Activated naive CD8-positive, alpha-beta T cell treated with anti-CD3 and anti-CD28 coated beads for 36 hours (primary cell): ENCODE results near the gene SH3BP2. TPM values are rescaled to one million over a fixed set of nuclear protein-coding genes. Genes with fewer than 3 reads are reported as not detected.
A peak's percentile ranks its signal among the peaks of the same experiment; 100 is the strongest.

ENCODE experiments used
- DNase-seq: peaks from one replicate; pipeline ENCODE4 v3.0.0; 2021
- H3K27ac Mint-ChIP-seq: one replicate; pipeline ENCODE4 v1.8.0; 2022; ENCODE audit warnings: mild to moderate bottlenecking, moderate library complexity, mixed read lengths
- H3K27me3 Mint-ChIP-seq: one replicate; pipeline ENCODE4 v1.8.0; 2022; ENCODE audit warnings: mild to moderate bottlenecking, mixed read lengths
- H3K36me3 Mint-ChIP-seq: one replicate; pipeline ENCODE4 v1.8.0; 2021; ENCODE audit warnings: mild to moderate bottlenecking, mixed read lengths
- H3K4me1 Mint-ChIP-seq: one replicate; pipeline ENCODE4 v1.8.0; 2021; ENCODE audit warnings: mixed read lengths
- H3K4me3 Mint-ChIP-seq: one replicate; pipeline ENCODE4 v1.8.0; 2022; ENCODE audit warnings: mild to moderate bottlenecking, moderate library complexity, mixed read lengths
- H3K9me3 Mint-ChIP-seq: one replicate; pipeline ENCODE4 v1.8.0; 2022; ENCODE audit warnings: mixed read lengths
- total RNA-seq, 2 experiments: library from RNA; stranded (reverse); gene quantifications; one replicate each; pipeline ENCODE4 v1.2.3, GENCODE V29; 2021

Gene SH3BP2
- total RNA-seq, 2 experiments from 2014 or later = 72.2 to 74.1 TPM

DNA sequence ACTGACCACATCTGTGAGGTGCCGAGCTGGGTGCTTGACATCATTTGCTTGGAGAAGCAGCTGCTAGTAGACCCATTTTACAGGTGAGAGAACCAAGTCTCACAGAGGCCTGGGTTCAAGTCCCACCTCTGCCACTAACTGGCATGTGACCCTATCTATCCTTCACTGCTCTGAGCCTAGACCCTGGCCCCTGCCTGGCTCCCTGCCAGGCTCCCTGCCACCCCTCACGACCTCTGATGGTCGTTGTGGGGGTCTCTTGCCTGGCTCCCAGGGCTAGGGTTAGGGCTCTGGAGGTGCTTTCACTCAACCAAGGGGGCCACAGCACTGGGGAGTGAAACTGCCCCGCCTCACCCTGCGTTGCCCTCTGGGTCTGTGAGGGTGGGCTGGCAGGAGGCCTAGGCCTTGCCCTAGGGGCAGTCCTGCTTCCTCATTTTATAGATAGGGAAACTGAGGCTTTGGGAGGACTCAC lies 43.5 kb downstream of the SH3BP2 start:
- no peak for DNase-seq
- H3K4me1 Mint-ChIP-seq = peaks cover 47% of the 10 kb centered on the region
- H3K27ac Mint-ChIP-seq = peak overlapping the region; percentile 89
- H3K27me3 Mint-ChIP-seq = no peaks in the 10 kb centered on the region
- H3K36me3 Mint-ChIP-seq = peaks cover 19% of the 10 kb centered on the region
- peaks cover 6% of the 10 kb centered on the region for H3K9me3 Mint-ChIP-seq
- no peak overlapping the region for H3K4me3 Mint-ChIP-seq

DNA sequence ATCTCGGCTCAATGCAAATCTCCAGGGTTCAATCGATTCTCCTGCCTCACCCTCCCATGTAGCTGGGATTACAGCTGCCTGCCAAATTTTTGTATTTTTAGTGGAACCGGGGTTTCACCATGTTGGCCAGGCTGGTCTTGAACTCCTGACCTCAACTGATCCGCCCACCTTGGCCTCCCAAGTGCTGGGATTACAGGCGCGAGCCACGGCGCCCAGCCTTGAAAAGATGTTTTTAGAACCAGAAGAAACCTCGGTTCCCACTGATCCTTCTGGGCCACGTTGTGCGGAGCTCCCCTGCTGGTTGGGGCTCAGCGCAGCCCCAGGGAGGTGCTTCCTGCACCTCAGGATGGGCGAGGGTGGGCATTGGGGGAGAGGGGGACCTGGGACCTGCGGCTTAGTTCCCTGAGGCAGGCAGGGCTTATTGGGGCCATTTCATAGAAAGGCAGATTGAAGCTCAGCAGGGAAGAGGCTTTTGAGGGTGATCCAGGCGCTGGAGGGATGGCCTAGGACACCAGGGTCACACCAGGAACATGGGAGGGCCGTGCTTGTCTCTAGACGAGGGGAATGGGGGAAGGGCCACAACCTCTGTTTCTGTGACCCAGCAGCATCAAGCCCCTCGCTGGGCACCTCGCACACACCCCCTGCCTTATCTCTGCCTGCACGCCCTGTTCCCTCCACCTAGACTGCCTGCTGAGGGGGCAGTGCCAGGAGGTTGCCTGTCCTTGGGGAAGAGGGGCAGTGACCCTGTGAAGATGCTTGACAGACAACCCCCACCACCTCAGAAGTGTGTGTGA lies 44.4 kb downstream of the SH3BP2 start:
- Mint-ChIP-seq H3K4me1 (peaks cover 47% of the 10 kb centered on the region), H3K27ac (peak overlapping the region; percentile 89), H3K4me3 (peak overlapping the region; percentile 82), H3K27me3 (no peaks in the 10 kb centered on the region), H3K9me3 (peaks cover 6% of the 10 kb centered on the region), H3K36me3 (peaks cover 20% of the 10 kb centered on the region)
- DNase-seq = no peak

DNA sequence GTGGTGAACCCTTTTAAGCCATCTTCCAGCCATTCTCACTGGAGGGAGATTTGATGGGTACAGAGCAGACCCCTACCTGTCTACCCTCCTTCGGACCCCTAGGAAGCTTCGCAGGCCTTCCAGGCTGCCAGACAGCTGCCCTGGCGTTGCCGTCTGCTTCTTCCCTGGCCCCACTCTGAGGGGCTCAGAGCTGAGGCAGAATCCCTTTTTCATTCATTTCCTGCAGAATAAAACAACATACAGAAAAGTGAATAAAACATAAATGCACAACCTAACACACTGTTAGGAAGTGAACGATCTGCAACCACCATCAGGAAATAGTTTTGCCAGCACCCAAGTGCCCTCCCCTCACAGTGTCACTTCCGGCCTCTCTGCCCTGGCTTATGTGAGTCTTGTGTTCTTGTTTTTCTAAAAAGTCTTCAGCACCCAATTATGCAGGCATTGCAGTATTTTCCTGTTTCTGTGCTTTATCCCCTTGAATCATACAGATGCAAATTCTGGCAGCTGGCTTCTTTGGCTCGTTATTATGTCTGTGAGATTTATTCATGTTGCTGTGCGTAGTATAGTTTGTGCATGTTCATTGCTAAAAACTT lies 45.1 kb downstream of the SH3BP2 start:
- peak; percentile 65 for DNase-seq
- peaks cover 6% of the 10 kb centered on the region for H3K9me3 Mint-ChIP-seq
- peaks cover 53% of the 10 kb centered on the region for H3K4me1 Mint-ChIP-seq
- peak overlapping the region; percentile 89 for H3K27ac Mint-ChIP-seq
- H3K36me3 Mint-ChIP-seq = peaks cover 23% of the 10 kb centered on the region
- H3K4me3 Mint-ChIP-seq = peak overlapping the region; percentile 82
- no peaks in the 10 kb centered on the region for H3K27me3 Mint-ChIP-seq

DNA sequence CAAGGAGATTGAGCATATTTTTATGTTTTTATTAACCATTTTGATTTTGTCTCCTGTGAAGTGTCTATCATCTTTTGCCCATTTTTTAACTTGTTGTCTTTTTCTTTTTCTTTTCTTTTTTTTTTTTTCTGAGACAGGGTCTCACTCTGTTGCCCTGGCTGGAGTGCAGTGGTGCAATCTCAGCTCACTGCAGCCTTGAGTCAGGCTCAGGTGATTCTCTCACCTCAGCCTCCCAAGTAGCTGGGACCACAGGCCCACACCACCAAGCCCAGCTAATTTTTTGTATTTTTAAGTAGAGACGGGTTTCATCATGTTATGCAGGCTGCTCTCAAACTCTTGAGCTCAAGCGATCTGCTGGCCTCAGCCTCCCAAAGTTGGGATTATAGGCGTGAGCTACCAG lies 46.2 kb downstream of the SH3BP2 start:
- H3K27me3 Mint-ChIP-seq = no peaks in the 10 kb centered on the region
- peaks cover 6% of the 10 kb centered on the region for H3K9me3 Mint-ChIP-seq
- DNase-seq = no peak
- H3K27ac Mint-ChIP-seq = peak overlapping the region; percentile 89
- peaks cover 23% of the 10 kb centered on the region for H3K36me3 Mint-ChIP-seq
- peak overlapping the region; percentile 82 for H3K4me3 Mint-ChIP-seq
- peaks cover 53% of the 10 kb centered on the region for H3K4me1 Mint-ChIP-seq

DNA sequence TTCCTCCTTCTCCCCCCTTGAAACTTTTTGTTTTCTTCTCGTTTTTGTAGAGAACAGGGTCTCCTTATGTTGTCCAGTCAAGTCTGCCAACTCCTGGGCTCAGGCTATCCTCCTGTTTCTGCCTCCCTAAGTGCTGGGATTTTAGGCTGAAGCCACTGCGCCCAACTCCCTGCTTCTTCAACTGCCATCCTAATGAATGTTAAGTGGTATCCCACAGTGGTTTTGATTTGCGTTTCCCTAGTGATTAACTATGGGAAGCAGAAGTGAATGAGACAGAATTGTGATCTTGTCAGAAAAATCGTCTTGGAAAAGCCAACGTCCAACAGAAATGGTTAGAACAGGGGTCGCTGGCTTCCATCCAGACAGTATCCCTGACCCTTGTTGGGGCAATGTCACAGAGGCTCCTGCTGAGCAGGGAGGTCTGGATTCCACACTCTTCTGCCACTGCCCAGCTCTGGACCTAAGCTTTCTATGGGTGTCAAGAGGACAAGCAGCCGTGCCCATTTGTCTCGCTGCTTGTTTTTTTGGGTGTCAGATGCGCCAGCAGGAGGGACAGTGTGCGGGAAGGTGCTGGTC lies 49.9 kb downstream of the SH3BP2 start:
- H3K4me1 Mint-ChIP-seq = peaks cover 51% of the 10 kb centered on the region
- H3K27ac Mint-ChIP-seq = peak overlapping the region; percentile 70

DNA sequence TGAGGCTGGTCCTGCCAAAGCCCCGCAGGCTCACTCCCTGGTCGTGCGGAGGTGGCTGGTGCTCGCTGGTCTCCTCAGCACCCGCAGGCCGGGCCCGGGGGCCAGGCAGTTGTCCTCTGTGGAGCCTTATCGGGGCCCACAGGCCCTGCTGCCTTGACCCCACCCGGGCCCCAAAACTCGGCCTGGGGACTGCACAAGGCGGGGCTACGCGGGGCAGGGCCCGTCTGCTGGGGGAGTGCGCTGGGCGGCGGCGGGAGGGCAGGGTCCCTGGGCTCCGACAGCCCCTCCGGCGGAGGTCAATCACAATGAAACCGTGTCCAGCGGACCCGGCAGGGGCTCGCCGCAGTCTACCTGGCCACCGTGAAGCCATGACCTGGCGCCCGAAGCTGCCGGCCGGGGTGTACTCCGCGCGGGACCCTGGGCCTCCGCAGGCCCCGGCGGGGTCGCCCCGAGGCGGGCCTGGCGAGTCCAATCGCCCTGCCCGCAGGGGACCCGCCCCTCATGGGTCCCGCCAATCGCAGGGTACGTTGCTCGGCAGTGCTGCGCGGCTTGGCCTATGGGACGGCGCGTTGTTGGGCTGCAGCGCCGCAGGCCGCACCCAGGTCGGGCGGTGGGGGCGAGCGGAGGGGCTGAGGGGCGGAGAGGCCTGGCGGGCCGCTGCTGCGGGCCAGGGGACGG lies 50.5 kb downstream of the SH3BP2 start, which contains the start of gene ADD1:
ADD1 (plus strand) TSS at position 582 of the 678 bp plus-strand sequence. CDS start 32,072 bp downstream, outside the sequence.
- peak within 1 kb of the TSS; percentile 81 for H3K27ac Mint-ChIP-seq
- H3K9me3 Mint-ChIP-seq = peaks cover 6% of the 10 kb centered on the region
- DNase-seq = peak; percentile 97
- H3K4me3 Mint-ChIP-seq = peak within 1 kb of the TSS; percentile 90
- peaks cover 28% of the 10 kb centered on the region for H3K36me3 Mint-ChIP-seq
- H3K4me1 Mint-ChIP-seq = peaks cover 49% of the 10 kb centered on the region
- H3K27me3 Mint-ChIP-seq = no peaks in the 10 kb centered on the region

More for the DNA sequence above, 49.9 kb downstream of the SH3BP2 start:
- peak overlapping the region; percentile 85 for H3K4me3 Mint-ChIP-seq
- peaks cover 27% of the 10 kb centered on the region for H3K36me3 Mint-ChIP-seq
- no peak for DNase-seq
- no peaks in the 10 kb centered on the region for H3K27me3 Mint-ChIP-seq
- H3K9me3 Mint-ChIP-seq = peaks cover 6% of the 10 kb centered on the region

DNA sequence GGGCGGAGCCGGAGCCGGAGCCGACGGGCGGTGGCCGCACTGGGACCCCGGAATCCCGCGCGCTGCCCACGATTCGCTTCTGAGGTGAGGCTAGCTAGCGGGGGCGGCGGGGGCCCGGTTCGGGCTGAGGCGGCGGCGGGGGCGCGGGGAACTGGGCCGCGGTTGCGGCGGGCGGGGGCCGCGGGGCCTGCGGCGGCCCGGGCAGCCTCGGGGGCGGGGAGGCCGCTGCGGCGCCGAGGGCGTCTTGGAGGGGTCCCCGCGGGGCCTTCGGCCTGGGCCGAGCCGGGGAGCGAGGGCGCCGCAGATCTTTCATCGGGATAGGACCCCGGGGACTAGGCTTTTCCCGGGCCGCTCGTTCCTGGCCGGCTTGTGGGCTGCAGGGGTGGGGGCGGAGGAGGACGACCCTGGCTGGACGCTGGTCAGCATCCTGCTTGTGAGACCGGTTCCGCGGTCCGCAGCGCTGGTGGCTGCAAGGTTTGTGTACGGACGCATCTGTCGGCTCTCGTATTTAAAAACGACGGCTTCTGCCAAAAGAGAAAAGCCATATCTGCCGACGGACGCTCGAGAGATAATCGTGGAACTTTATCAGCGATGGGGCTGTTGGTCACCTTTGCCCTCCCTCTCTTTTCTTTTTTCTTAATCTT lies 51.2 kb downstream of the SH3BP2 start:
- peaks cover 48% of the 10 kb centered on the region for H3K4me1 Mint-ChIP-seq
- H3K9me3 Mint-ChIP-seq = peaks cover 6% of the 10 kb centered on the region
- H3K27me3 Mint-ChIP-seq = no peaks in the 10 kb centered on the region

DNA sequence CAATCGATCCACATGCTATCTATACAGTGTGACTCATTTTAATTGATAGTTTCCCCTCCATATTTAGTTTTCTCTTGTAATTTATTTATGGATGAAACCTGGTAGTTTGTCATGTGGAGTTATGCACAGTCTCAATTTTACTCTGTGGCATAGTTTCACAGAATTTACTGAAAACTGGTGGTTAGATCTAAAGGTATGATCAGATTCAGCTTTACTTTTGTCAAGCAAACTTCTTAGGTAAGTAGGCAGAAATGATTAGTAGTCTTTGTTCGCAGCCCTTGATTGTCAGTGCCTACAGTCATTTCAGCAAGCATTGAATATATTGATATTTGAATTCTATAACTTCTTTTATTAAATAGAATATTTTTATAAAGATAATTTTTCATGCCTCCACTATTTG lies 53.3 kb downstream of the SH3BP2 start:
- no peaks in the 10 kb centered on the region for H3K9me3 Mint-ChIP-seq
- DNase-seq = no peak
- H3K27me3 Mint-ChIP-seq = no peaks in the 10 kb centered on the region
- H3K4me1 Mint-ChIP-seq = peaks cover 59% of the 10 kb centered on the region
- peak overlapping the region; percentile 70 for H3K27ac Mint-ChIP-seq
- H3K4me3 Mint-ChIP-seq = peak overlapping the region; percentile 90
- peaks cover 17% of the 10 kb centered on the region for H3K36me3 Mint-ChIP-seq

More for the DNA sequence above, 51.2 kb downstream of the SH3BP2 start:
- peak overlapping the region; percentile 81 for H3K27ac Mint-ChIP-seq
- no peak for DNase-seq
- peaks cover 24% of the 10 kb centered on the region for H3K36me3 Mint-ChIP-seq
- H3K4me3 Mint-ChIP-seq = peak overlapping the region; percentile 90

DNA sequence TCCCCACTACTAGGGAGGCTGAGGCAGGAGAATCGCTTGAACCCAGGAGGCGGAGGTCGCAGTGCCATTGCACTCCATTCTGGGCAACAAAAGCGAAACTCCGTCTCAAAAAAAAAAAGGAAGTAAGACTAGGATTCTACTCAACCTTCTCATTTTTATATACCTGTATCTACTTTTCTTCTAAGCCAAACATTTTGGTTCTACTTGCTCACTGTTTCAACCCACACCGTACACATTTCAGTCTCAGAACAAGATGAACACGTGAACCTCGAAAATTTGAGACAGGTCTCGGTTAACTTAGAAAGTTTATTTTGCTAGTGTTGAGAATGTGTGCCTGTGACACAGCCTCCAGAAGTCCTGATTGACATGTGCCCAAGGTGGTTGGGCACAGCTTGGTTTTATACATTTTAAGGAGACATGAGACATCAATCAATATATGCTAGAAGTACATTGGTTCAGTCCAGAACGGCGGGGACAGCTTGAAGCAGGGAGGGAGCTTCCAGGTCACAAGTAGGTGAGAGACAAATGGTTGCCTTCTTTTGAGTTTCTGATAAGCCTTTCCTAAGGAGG lies 54.5 kb downstream of the SH3BP2 start:
- no peaks in the 10 kb centered on the region for H3K9me3 Mint-ChIP-seq
- H3K4me3 Mint-ChIP-seq = no peak overlapping the region
- H3K27me3 Mint-ChIP-seq = no peaks in the 10 kb centered on the region
- peaks cover 15% of the 10 kb centered on the region for H3K36me3 Mint-ChIP-seq
- peak overlapping the region; percentile 38 for H3K27ac Mint-ChIP-seq
- peaks cover 71% of the 10 kb centered on the region for H3K4me1 Mint-ChIP-seq
- DNase-seq = no peak

DNA sequence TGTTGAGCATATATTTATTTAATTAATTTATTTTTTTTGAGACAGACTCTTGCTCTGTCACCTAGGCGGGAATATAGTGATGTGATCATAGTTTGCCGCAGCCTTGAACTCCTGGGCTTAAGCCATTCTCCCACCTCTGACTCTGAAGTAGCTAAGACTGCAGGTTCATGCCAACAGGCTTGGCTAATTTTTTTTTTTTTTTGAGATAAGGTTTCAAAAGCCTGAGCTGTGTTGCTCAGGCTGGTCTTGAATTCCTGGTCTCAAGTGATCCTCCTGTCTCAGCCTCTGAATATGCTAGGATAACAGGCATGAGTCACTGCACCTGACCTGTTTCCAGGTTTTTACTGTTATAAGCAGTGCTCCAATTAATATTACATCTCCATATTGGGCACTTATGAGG lies 55.6 kb downstream of the SH3BP2 start:
- peaks cover 72% of the 10 kb centered on the region for H3K4me1 Mint-ChIP-seq
- no peak for DNase-seq
- peaks cover 13% of the 10 kb centered on the region for H3K36me3 Mint-ChIP-seq
- no peak overlapping the region for H3K4me3 Mint-ChIP-seq
- no peaks in the 10 kb centered on the region for H3K27me3 Mint-ChIP-seq
- peak overlapping the region; percentile 5 for H3K27ac Mint-ChIP-seq
- H3K9me3 Mint-ChIP-seq = no peaks in the 10 kb centered on the region

DNA sequence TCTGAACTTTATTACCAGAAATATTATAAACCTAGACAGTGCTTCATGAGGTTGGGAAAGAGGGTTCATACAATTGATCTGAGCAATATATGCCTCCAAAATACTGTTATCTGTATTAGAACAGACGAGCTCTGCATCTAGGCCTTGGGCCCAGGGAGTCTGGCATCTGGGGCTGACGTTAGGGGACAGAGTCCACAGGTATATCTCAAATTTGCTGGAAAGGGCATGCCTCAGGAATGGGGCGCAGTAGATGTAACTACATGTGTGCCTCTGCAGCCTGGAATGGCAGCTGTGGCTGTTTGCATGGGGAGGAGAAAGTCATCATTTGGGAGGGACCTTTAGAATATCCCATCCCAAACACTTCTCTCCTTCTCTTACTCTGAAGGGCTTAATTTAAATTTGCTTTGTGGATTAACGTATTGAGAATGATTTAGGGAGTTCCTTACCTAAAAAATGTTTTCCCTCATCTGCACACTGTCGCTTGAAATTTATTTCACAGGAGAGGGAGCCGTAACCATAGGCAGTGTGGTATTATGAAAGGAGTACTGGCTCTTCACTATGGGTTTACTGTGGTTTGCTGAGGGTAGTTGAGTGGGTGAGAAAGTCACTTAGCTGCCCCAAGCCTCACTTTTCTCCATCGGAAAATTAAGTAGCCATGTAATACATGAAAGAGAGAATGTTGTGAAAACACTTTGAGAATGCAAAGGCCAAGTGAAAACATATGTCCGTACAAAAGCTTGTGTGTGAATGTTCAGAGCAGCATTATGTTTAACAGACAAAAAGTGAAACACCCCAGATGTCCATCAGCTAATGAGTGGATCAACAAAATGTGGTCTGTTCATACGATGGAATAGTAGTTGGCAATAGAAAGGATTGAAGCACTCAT lies 56.6 kb downstream of the SH3BP2 start:
- peak overlapping the region; percentile 57 for H3K27ac Mint-ChIP-seq
- no peak for DNase-seq
- no peaks in the 10 kb centered on the region for H3K27me3 Mint-ChIP-seq
- H3K9me3 Mint-ChIP-seq = no peaks in the 10 kb centered on the region
- peaks cover 19% of the 10 kb centered on the region for H3K36me3 Mint-ChIP-seq
- H3K4me1 Mint-ChIP-seq = peaks cover 74% of the 10 kb centered on the region
- no peak overlapping the region for H3K4me3 Mint-ChIP-seq

DNA sequence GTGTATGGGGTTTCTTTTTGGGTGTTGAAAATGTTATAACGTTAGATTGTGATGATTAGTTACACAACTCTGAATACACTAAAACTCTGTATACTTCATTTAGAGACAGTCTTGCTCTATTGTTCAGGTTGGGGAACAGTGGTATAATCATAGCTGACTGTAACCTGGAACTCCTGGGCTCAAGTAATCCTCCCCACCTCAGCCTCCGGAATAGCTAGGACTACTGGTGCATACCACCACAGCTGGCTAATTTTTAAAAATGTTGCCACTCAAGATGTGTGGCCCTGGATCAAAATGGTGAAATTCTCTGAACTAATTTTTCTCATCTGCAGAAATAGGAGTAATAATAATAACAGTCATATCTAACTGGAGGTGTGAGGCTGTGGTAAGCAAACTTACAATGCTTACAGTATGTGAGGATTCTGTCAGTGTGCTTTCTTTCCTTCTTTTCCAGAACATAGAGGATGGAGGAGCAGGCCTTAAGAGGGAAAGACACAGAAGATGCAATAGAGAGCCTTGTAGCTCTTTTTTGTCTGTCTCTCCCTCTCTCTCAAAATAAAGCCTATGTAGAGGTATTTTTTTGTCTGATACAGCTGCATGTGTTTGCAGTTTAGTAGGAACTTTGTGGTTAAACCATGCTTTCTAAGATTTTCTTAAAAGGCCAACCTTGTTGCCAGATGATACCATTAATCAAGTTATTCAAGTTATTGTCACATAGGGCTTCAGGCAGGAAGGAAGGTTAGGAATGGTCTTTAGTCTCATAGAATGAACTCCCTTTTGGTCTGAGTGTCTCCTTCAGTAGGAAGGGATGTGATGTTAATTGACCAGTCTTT lies 58.3 kb downstream of the SH3BP2 start:
- Mint-ChIP-seq H3K9me3 (no peaks in the 10 kb centered on the region), H3K4me3 (peak overlapping the region; percentile 45), H3K36me3 (peaks cover 18% of the 10 kb centered on the region), H3K27me3 (no peaks in the 10 kb centered on the region), H3K4me1 (peaks cover 62% of the 10 kb centered on the region), H3K27ac (peak overlapping the region; percentile 80)
- DNase-seq = no peak

DNA sequence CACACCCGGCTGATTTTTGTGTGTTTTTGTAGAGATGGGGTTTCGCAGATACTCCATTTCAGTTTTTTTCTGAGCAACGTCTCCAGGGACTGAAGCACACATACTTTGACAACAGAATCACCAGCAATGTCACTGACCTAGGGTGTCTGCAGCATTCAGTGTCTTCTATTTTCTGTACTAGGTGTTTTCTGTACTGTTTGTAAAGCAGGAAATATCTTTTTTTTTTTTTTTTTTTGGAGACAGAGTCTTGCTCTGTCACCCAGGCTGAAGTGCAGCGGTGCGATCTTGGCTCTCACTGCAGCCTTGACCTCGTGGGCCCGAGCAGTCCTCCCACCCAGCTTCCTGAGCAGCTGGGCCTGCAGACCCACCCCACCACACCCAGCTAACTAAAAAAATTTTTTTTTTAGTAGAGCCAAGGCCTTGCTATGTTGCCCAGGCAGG lies 59.6 kb downstream of the SH3BP2 start:
- Mint-ChIP-seq H3K27me3 (no peaks in the 10 kb centered on the region), H3K36me3 (peaks cover 17% of the 10 kb centered on the region), H3K4me3 (peak overlapping the region; percentile 42), H3K4me1 (peaks cover 59% of the 10 kb centered on the region), H3K9me3 (no peaks in the 10 kb centered on the region), H3K27ac (peak overlapping the region; percentile 80)
- no peak for DNase-seq
